ENCODE results near the gene COL21A1.
"Not testable (repeated sequence)": the region's sequence is repeated elsewhere in the genome, so short reads cannot be mapped to it uniquely, and the experiment has no call there.

Gene COL21A1

DNA sequence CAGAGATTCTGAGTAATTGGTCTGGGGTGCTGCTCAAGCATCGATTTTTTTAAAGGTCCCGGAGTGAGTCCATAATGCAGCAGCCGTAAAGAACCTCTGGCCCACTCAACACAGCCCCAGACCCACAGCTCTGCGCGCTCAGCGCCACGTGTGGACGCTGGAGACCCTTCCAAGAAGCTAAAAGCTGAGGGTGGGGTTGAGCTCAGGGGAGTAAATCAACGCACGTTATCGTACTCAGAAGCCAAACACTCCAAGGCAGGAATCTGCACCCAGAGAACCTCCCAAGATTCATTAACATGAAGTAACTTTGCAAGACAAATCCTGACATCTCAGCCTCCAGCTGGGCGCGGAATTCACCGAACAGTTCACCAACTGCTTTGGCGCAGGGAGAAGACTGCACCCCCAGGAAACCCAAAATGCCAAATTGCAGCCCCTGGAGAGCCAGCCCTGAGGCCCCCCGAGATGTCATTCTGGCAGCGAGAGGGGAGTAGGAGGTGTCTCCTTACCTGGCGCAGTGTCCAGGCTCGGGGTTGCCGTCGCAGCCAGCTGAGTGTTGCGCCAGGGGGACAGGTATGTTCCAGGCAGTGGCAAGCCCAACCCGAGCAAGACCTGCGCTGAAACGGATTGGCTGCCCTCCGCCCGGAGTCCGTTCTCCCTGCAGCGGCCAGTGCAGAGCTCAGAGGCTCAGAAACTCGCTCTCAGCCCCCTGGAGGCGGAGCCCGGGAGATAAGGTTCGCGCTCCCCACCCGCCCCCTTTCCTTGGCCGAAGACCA is at the start of gene COL21A1:
Gene COL21A1 (minus strand): TSS at position 700 of the 773 bp plus-strand sequence. CDS start 64,962 bp downstream, outside the sequence.
- peak within 1 kb of the TSS; percentile 52 for H3K4me3 ChIP-seq (ENCODE audit: low read depth, low read length)

DNA sequence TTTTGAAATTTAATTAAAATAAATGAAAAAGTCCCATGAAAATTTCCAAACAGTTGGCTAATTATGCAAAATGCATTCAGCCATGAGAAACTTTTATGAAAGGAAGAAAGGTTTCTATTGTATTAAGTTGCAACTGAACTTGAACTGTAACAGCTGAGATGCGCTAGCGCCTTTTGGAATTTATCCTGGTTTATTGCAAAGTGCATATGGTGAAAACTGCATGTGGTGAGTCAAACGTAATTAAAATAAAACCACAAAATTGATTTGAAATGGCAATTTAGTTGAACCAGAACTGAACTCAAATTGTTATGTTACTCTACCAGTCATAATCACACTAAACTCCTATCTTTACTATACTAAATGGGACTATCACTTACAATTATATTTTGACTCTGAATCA is 46.4 kb upstream of the COL21A1 start:
- H3K4me3 ChIP-seq (ENCODE audit: low read depth, low read length), result no peak overlapping the region

DNA sequence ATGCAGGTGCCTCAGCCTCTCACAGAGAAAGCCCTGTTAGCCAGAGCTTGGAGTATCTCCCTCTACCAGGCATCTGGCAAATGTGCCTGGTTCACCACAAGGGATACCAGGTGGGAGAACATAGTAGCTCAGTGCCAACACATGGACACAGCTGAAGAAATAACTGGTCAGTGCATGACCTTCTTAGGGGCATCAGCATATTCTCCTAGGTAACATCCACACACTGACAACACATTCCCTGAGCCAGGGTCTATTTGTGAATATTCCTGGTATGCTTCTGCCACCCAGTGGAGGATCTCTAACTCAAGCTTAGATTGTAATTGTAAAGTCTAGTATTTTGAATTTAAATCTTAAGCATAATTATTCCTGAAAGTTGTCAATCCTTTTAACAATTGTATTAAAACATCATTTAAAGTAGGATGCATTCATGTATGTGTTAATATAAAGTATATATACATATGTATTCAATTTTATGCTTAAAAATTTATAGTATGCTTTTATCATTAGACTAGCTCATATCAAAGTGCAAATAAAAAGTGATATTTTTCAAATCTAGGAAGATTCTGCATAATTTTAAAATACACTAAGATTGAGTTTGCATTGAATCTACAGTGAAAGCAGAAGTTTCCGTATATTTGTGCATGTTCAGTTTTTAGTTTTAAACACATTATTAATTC is 45.3 kb upstream of the COL21A1 start:
- H3K4me3 ChIP-seq (ENCODE audit: low read depth, low read length), result no peak overlapping the region

DNA sequence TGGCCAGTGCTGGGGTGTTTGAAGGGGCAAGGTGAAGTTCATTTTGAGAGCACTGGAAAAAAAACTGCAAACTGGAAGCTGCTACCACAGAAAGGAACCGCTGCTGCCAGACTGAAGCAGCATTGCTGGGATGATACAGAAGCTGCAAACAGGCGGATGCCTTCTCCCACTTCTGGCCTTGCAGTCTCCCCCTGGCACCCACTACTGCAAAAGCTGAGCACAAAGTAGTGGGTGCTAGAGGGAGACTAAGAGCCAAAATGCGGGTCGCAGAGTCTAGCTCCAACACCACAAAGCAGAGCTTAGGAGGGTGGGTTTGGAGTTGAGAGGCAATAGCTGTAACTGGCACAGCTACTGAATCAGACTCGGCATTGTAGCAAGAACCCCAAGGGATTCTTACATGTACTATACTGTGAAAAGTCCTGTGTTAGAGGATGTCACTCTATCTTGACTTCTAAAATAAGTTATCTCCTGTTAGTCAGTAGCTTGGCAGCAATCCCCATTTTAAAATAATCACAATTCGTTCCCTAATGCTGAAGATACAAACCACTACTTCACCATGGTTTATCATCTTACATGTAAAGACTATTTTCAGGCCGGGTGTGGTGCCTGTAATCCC is 44.0 kb upstream of the COL21A1 start:
- H3K4me3 ChIP-seq (ENCODE audit: low read depth, low read length), result no peak overlapping the region

DNA sequence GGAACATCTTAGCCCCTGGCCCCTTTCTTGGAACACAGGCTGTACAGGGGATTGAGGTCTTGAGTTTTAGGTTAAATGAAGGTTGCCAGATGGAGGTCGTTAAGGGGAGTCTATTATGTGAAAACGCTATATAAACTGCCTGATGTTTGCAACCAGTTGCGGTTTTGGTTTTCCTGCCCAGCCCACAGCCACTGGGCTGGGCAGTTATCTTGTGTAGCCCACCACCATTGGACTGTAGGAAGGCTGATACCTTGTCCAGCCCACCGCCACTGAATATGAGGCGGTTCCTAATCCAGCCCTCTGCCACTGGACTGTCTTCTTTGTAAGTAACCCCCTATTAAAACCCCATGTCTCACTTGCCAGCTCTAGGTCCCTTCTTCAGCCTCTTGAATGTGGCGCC is 42.3 kb upstream of the COL21A1 start:
- H3K4me3 ChIP-seq (ENCODE audit: low read depth, low read length), result no peak overlapping the region

DNA sequence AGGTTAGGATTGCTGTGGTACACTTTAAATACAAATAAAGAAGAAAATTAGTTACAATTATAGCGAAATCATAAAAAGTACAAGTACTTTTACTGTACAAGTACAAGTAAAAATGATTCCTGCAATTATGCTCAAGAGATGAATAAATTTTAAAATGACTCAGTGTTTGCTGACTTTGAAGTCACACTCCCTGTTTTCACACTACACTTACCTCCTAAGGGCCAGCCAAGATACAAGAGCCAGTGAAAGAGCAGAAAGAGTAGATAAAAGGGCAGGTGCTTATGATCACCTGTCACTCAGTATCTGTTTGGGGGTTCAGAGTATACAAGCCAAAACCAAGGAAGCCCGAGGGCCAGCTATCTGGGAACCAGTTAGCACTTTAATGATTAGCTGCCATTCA is 41.0 kb upstream of the COL21A1 start:
- no peak overlapping the region for H3K4me3 ChIP-seq (ENCODE audit: low read depth, low read length)

DNA sequence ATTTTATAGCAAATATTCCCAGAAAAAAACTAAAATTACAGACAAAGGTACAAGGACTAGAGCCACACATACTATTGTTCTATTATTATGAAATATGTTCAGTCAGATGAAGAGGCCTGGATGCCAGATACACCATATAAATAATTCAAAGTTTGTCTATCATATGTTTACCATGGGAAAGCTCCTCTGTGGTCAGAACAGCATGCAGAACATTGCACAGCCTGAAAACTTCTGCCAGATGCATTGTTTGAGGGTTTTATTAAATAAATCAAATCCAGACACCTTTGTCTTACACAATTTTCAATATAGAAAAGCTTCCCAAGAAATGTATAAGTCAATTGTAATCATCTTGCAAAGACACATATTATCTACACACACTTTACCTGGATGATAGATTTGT is 35.0 kb upstream of the COL21A1 start:
- H3K4me3 ChIP-seq (ENCODE audit: low read depth, low read length), result no peak overlapping the region

DNA sequence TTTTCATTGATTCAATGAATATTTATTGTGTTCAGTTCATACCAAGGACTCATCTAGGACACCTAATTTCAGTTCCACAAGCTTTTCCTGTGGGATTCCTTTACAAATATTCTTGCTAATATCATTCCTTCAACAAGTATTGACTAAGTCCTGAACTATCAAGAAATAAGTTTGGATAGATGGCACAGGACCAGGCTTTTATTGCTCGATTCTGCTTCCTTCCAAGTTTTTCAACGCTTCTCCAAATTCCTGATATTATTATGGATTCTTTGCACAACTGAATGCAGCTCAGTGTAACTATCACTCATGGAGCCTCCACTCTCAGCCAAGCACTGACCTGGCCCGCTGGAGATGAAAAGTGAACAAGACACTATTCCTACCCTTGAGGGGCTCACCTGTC is 32.7 kb upstream of the COL21A1 start:
- no peak overlapping the region for H3K4me3 ChIP-seq (ENCODE audit: low read depth, low read length)

DNA sequence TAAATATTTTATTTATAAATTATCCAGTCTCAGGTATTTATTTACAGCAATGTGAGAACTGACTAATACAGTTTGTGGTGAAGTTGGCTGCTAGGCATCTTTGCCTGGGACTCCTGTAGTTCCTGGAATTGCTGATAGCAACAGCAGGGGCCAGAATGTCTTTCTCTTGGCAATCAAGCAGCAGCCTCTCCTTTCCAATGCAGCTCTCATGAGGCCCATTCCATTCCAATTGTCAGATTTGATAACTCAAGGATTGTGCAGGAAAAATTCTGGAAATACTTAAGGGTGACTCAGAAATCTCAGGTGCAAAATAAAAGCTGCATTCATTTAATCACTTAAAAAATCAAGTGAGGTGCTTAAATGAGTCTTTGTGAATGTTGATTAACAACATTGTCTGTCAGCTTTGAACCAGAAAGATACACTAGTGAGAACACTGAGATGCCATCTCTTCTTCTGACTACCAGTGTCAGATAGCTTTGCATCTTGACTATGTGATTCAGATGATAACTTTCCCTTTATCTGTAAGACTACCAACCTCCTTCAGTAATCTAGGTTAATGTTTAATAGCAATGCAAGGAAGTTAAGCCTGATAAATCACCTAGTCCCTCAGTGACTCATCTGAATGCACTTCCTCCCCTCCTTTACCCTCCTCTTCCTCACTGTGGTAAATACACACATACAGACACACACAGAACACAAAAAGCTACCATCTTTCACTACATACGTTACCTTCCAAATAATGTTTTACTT is 32.1 kb upstream of the COL21A1 start:
- H3K4me3 ChIP-seq (ENCODE audit: low read depth, low read length), result no peak overlapping the region

DNA sequence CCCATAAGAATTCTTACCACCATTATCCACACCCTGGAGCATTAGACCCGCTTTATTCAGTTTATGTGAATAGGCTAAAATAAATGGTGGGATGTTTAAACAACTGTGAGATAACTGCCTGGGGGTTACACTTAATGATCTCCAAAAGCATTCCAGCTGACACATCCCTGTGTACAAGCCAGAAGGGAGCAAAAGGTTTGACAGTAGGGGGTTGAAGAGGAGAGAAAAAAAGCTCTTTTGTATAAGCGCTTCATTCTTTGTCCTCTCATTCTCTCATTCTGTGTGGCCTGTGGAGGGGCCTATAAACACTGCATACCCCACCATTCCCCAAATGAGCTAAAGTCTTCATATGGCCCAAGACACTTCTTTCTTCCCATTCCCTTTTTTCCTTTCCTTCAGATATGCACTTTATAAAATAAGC is 30.8 kb upstream of the COL21A1 start:
- H3K4me3 ChIP-seq (ENCODE audit: low read depth, low read length), result no peak overlapping the region

DNA sequence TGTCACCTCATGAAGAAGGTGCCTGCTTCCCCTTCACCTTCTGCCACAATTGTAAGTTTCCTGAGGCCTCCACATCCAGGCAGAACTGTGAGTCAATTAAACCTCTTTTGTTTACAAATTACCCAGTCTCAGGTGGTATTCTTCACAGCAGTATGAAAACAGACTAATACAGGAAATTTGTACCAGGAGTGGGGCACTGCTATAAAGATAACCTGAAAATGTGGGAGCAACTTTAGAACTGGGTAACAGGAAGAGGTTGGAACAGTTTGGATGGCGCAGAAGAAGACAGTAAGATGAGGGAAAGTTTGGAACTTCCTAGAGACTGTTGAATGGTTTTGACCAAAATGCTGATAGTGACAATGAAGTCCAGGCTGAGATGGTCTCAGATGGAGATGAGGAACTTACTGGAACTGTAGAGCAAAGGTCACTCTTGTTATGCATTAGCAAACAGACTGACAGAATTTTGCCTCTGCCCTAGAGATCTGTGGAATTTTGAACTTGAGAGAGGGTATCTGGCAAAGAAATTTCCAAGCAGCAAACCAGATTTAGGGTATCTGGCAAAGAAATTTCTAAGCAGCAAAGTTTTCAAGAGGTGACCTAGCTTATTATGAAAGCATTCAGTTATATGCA is 23.5 kb upstream of the COL21A1 start:
- H3K4me3 ChIP-seq (ENCODE audit: low read depth, low read length), result no peak overlapping the region

DNA sequence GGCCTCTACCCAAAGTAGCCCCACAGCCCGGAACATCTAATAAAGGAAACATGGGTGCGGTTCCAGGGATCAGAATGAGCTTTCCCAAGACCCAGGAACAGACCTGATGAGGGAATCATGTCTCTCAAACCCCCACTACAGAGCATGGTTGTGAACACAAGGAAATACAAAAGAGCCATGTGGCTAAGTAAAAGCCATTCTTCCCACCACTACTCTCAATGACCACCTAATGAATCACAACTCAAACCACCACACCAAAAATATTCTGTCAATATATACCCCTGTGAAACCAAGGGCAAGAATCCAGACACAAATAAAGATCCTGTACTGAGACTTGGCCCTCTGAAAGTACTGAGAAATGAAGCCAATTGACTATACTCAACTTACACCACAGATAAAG is 20.9 kb upstream of the COL21A1 start:
- H3K4me3 ChIP-seq (ENCODE audit: low read depth, low read length), result no peak overlapping the region

DNA sequence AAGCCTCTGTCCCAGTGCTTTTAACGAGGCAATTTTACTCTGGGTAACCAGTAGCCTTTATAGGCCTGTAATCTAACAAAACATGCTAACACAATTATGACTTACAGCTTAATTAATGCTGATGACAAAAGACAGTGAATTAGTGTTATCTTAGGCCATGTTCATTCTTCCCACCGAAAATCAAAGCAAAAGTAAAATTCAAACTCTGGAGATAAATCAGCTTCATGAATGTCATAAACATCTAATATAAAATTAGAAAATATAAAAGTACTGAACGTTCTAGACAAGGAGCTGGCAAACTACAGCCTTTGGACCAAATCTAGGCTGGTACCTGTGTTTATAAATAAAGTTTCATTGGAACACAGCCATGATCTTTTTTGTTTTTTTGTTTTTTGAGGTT is 18.6 kb upstream of the COL21A1 start:
- no peak overlapping the region for H3K4me3 ChIP-seq (ENCODE audit: low read depth, low read length)

DNA sequence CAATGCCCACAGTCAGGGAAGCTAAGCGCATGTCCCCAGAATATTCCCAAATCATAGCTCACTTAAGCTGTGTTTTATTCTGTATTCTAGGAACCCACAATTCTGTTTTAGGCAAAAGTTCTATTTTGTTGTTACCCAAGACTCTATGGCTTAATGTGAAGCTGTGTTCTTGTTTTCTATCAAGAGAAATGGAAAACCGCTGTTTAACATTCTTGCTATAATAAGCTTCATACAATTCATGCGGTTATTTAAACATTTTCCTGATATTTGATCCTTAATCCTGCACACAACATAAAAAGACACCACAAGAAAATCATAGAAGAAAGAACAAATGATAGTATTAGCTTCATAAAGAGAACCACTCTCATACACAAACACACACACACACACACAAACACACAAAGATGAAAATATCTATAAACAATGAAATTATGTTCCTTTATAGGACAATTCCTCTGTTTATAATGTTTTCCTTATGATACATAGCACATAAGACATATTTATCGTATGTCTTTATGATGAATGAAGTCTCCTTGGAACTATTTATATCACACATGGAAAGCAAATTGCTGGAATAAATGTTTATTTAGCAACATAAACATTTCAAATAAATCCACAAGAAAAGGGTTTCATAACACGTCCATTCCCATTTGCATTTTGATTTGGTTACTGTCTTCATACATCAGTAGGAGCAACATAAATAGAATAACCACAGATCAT is 16.4 kb upstream of the COL21A1 start:
- H3K4me3 ChIP-seq (ENCODE audit: low read depth, low read length), result no peak overlapping the region

DNA sequence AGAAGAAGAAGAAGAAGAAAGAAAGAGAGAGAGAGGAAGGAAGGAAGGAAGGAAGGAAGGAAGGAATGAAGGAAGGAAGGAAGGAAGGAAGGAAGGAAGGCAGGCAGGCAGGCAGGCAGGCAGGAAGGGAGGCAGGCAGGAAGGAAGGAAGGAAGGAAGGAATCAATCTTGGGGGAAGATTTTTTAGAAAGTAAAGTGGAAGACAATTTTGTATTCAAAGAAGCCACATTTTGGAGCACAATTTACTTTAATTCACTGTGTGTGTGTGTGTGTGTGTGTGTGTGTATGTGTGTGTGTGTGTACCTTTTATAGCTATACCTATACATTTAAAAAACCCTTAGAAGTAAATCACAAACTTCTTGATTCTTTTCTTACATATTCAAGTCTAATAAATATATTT is 13.2 kb upstream of the COL21A1 start:
- not testable (repeated sequence) for H3K4me3 ChIP-seq (ENCODE audit: low read depth, low read length)

DNA sequence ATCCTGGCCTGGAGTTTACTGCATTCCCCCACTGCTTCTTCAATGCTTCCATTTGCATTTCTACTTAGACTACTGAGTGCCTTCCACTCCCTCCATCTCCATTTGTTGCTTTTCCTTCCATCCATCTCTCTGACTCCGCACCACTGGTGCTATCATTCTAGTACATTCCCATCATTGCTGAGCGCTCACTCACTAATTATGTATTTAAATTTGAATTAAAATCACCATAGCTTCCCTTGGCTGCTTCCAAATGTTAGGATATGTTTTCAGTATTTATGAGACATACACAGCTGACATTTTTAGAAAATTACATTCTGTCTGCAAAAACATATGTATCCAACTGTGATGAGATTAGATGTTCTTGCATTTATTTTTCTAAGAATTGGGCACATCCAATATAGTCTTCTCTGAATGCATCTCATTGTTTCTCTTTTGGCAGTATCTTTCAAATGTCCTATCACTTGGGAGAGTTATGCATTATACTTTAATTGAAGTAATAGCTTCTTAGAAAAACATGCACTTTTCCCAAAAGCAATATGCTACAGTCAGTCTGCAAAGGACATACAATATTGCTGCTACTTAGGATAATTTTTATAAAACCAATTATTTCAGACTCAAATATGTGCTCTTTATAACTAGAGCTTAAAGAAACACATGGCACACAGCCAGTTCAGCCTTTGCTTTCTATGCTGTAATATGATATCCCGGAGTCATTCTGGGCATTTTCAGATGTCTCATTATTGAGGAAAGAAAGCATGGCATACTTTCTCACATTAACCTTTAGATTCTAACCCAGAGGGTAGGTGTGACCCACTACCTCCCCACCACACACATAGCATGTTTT is 12.1 kb upstream of the COL21A1 start:
- no peak overlapping the region for H3K4me3 ChIP-seq (ENCODE audit: low read depth, low read length)

DNA sequence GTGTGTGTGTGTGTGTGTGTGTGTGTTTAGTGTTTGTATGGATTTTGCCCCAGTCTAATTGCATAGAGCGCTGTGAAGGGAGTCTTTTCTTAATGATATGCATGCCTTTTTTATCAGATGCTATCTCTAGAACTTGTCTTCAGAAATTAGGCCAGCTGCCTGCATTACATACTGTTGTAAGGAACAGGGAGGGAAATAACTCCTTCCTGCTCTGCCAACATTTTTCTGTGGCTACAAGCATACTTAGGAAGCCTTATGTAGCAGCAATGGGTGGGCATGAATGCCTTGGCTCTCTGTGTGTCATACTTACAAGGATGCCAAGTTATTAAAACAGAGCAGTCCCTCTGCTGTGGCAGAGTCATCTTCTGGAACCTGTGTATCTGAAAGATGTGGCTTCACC is 8.0 kb upstream of the COL21A1 start:
- H3K4me3 ChIP-seq (ENCODE audit: low read depth, low read length), result no peak overlapping the region

DNA sequence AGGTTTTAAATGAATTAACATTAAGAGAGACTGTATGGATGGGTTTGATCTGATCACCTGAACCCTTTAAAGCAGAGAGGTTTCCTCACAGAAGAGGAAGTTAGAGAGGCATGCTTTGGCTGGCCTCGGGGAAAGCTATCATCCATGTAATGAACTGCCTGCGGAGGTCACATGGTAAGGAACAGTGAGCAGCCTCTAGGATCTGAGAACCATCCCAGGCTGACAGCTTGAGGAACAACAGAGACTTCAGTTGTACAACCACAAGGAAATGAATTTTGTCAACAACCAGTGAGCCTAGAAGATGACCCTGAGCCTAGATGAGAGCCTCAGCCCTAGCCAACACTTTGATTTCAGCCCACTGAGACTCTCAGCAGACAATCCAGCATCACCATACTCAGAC is 2.9 kb upstream of the COL21A1 start:
- no peak overlapping the region for H3K4me3 ChIP-seq (ENCODE audit: low read depth, low read length)

DNA sequence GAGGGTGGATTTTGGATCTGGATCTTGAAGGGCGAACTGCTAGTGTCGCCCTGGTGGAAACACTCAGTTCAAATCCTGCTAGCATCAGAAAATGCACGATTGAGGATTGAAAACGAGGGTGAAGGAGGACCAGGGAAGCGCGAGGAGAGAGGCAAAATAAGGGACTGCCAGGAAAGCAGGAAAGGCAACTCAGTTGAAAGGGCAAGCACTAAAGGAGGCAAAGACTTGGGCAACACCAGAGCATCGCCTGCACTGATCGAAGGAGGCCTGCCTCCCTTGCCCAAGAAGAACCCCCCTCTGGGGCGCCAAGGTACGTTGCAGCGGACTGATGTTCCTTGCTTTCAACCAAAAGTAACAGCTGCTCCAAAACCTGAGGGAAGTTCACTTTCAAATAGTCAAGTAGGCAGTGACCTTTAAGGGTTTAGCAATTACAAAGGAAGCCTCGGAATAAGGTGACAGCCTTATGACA is 308 bp upstream of the COL21A1 start:
- peak overlapping the region; percentile 40 for H3K4me3 ChIP-seq (ENCODE audit: low read depth, low read length)
